Right ventricle myocardium superior (tissue), 1 donor: ENCODE measurements around the gene CIB4. TPM values are rescaled to one million over a fixed set of nuclear protein-coding genes. Genes with fewer than 3 reads are reported as not detected.
"Not testable (repeated sequence)": the region's sequence is repeated elsewhere in the genome, so short reads cannot be mapped to it uniquely, and the experiment has no call there.

Source experiments
- ATAC-seq: fragments of 200-7000 bp; cut with Tn5 transposase; one replicate; pipeline ENCODE4 v1.9.1; 2020; ENCODE audit warnings: mild to moderate bottlenecking; ENCODE audit not compliant: poor library complexity
- DNase-seq: peaks from one replicate; pipeline ENCODE4 v3.0.0-alpha.2; 2020
- intact Hi-C: fragments of 100-400 bp; cut with DNase I; formaldehyde crosslinking; loops from one replicate; pipeline ENCODE4 v1.11.2; 2022
- total RNA-seq: library from RNA; stranded (reverse); fragmentation: NEBNext Ultra II Directional; extraction: Animal tissue kit (Norgen Biotek cat#: 25700); gene quantifications from one replicate; pipeline ENCODE4 v1.2.1, GENCODE V29; 2021
- donor health status: DM: no; HTN: yes; CAD: no; lungs with severe emphysema.

Gene CIB4
- total RNA-seq, 1 donor from 2014 or later: not detected

GRCh38 chr2:26668856-26669750 lies 27.9 kb upstream of the CIB4 start:
- DNase-seq: no peak
- intact Hi-C loops: no loop called here
- ATAC-seq: no peak

DNA sequence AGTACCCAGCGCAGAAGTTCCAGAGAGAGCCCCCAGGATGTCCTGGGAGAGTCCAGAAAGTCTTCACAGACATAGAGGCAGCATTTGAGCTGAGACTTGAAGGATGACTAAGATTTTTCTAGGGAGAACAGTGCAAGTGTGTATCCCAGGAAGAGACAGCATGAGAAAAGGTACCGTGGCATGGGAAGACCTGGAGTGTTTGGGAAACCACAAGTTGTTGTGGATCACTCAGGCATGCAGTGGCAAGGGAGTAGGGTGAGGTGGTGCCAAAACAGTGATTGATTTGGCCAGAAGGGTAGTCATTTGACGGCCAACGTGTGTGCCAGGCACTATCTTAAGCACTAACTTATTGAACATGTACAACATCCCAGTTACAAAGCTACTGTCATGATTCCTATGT lies 26.9 kb upstream of the CIB4 start:
- no peak for ATAC-seq
- intact Hi-C loops: no loop called here
- no peak for DNase-seq

DNA sequence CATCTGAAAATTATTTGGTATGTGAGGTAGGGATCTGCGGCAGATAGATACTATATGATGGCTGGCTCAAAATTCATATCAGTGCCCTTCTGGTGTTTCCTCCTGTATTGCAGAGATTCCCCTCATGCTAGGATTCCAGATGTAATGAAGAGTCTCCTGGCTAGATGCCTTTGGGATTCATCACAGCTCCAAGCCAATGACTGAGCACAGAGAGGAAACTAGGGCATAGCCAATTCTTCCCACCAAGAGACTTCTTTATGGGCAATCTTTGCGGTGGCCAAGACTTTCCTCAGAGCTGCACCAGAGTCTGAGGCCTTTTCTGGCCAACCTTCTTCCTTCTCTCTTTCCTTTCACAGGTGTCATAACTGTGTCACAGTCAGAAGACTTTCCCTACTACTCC lies 25.5 kb upstream of the CIB4 start:
- no peak for DNase-seq
- intact Hi-C loops: no loop called here
- no peak for ATAC-seq

DNA sequence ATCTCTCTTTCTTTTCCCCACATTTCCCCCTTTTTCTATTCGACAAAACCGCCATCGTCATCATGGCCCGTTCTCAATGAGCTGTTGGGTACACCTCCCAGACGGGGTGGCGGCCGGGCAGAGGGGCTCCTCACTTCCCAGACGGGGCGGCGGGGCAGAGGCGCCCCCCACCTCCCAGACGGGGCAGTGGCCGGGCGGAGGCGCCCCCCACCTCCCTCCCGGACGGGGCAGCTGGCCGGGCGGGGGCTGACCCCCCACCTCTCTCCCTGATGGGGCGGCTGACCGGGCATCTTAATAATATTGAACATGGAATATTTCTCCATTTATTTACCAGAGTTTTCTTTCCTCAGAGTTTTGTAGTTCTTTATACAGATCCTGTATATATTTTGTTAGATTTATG lies 24.1 kb upstream of the CIB4 start:
- DNase-seq, ATAC-seq, intact Hi-C loops: not testable (repeated sequence)

DNA sequence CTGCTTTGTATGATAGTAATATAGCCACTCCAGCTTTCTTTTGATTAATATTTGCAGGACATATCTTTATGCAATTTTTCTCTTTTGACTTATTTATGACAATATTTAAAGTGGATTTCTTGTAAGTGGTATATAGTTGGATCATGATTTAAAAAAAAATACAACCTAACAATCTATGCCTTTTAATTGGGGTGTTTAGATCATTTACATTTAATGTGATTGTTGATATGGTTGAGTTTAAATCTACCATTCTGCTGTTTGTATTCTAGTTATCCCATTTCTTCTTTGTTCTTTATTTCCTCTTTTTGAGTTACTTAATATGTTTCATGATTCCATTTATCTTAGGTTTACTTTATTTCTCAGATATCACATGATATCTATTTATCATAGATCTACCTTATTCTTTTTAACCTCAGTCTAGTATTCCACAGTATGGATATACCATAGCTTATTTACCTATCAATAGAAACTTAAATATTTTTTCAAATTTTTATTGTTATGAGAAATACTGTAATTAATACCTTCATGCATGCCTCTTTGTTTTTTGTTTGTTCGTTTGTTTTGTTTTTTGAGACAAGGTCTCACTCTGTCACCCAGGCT lies 19.3 kb upstream of the CIB4 start:
- intact Hi-C loops: no loop called here
- ATAC-seq (no peak), DNase-seq (no peak)

GRCh38 chr2:26658691-26659346 lies 17.7 kb upstream of the CIB4 start:
- no peak for DNase-seq
- no peak for ATAC-seq
- intact Hi-C loops: no loop called here

DNA sequence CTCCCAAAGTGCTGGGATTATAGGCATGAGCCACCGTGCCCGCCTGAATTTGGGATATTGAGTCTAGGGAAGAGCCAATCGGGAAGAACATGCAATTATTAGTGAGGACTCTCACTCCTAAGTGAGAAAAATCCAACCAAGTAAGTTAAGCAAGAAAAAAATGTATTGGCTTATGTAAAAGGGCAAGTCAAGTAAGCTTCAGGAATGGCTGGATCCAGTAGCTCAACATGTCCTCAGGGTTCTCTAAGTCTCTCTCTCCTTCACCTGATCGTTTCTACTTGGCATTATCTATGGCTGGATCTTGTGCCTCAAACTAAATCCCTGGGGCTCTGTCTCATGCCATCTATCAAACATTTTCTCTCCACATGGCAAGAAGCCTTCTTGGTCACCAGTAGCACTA lies 16.1 kb upstream of the CIB4 start:
- intact Hi-C loops: no loop called here
- DNase-seq: no peak
- ATAC-seq: no peak

DNA sequence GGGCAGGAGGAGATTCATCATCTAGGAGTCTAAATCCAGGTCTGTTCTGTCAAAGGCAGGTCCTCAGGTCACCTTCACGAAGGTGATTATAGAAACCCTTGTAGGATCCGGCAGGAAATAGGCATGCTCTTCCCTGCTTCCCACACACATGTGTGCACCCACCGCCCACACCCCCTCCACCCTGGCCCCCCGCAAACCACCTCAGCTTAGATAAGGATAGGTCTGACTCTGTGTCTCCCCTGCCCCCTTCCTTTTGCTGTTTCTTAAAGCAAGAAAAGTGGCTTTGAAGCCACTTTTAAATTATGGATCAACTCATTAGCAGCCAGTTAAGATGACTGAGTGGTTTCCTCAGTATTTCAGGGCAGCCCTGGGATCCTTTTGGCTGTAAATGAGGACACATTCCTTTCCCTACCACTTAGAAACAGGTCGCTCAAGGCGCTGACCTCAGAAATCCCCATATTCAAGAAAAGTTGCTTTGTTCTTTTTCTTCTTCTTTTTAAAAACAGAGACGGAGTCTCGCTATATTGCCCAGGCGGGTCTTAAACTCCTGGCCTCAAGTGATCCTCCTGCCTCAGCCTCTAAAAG lies 14.5 kb upstream of the CIB4 start:
- intact Hi-C loops: no loop called here
- ATAC-seq (no peak), DNase-seq (no peak)

DNA sequence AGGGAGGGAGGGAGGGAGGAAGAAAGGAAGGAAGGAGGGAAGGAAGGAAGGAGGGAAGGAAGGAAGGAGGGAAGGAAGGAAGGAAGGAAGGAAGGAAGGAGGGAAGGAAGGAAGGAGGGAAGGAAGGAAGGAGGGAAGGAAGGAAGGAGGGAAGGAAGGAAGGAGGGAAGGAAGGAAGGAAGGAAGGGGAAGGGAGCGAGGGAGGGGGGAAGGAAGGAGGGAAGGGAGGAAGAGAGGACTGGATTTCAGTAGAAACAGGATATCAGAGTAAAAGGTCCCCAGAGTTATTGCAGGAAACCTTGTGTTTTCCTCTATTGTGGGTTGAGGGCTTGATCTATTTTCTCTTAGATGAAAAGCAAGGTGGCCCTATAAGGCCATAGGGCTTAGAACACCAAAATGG lies 14.0 kb upstream of the CIB4 start:
- ATAC-seq, intact Hi-C loops, DNase-seq: not testable (repeated sequence)

DNA sequence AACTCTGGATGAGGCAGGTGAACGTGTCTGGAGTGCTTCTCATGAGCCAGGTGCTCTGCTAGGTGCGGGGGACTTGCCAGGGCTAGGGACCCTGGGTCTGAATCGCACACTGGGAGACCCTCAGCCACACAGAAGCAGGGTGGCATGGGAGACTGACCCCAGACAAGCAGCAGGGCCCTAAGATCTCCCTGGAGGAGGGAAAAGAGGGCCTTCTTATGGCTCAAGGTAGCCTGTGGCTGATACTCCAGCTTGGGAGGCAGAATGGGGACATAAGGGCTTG lies 12.8 kb upstream of the CIB4 start:
- ATAC-seq (no peak), DNase-seq (no peak)
- intact Hi-C loops: no loop called here

DNA sequence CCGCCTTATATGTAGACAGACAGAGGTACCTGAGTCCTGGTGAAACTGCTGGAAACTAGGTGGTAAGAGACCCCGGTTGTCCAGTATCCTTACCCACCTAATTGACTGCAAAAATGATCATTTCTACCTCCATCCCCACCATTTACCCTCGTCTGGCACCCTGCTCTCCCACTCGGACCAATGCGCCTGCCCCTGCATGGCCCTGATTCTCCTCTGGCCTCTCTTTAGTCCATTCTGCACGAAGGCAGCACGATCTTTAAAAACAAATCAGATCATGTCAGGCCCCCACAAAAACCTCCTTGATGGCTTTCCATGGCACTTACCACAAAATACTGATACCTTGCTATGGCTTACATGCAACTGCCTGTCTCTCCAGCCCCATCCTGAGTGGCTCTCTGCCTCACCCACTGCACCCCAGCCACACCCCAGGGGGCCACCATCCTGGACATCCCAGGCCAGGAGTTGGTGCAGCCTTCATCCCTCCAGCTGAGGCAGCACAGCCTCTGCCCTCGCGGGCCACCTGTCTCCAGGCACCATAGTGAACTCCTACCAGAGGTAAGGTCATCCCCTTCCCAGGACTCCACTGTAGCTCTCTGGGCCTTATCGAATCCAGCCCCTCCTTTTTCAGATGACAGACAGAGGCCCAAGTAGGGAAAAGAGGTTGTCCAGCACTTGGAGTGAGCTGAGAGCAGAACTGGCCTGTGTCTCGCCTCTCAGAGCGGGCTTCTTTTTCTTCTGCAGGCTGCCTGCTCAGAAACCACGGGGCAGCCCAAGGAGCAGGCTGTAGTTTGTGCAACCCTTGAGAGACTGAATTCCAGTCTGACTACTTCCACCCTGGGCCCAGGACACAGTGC lies 12.3 kb upstream of the CIB4 start:
- DNase-seq: no peak
- ATAC-seq: no peak
- intact Hi-C loops: no loop called here

DNA sequence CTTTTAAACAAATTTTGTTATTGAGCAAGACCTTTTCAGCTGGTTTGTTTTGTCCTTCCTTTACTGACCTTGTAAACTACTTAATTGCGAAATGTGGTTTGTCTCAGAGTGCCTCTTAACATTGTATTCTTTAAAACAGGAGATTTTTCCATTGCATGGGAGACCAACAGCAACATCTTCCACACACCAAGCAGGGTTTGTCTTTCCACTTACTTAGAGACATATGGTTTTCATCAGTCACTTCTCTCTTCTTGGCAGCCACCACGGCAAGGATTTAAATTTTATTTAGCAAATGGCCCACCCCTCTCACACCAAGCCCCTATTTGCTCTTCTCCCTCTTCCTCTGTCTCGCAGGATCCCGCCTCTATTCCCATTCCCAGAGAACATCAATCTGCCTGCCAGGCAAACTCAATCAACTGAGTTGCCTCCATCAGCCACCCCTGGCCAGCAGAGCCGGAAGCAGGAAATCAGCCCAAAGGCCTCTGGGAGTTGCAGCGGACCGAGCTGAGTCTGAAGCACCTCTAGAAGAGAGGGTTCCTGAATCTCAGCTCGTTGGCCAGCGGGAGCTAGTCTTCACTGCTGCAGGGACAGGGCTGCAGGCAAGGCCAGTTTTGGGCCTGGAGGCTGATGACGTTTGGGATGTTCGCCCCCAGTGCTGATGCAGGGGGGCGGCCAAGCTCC lies 11.3 kb upstream of the CIB4 start:
- ATAC-seq (no peak), DNase-seq (no peak)
- intact Hi-C loops: no loop called here

DNA sequence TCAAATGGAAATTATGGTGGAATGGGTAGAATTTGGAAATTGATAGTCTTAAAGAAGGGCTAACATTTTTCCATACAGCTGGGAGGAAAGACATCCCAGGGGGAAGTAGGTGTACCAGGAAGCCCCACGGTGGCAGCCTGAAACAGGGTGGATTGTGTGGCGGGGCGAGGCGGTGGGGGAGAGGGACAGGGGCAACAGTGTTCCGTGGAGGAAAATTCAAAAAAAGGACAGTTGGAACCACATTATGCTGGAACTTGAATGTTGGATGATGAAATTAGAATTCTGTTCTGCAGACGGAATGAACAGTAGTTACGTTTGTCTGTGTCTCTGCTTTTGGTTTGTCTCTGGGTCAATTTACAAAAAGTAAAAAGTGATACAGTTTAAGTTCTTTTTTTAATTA lies 10.6 kb upstream of the CIB4 start:
- intact Hi-C loops: no loop called here
- ATAC-seq (no peak), DNase-seq (no peak)

DNA sequence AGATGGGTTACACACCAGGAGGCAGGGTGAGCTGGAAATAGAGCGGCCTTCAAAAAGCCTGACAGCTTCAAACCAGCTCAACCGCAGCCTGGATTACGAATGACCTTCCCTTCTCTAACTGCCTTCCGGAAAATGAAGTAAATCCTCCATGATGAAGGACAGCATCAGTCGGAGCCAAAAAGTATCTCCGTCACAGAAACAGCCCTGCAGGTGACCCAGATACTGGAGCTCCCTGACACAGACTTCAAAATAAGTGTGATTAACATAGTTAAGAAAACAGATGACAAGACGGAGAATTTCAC lies 10.3 kb upstream of the CIB4 start:
- ATAC-seq (no peak), DNase-seq (no peak)

GRCh38 chr2:26650713-26651469 lies 9.7 kb upstream of the CIB4 start:
- no peak for ATAC-seq
- DNase-seq: no peak
- intact Hi-C loops: no loop called here

More for the DNA sequence above, 10.3 kb upstream of the CIB4 start:
- intact Hi-C loops: no loop called here

- DNase-seq (no peak), ATAC-seq (no peak)
- intact Hi-C loops: no loop called here
Observed at GRCh38 chr2:26649992-26650712, 9.0 kb upstream of the CIB4 start.

DNA sequence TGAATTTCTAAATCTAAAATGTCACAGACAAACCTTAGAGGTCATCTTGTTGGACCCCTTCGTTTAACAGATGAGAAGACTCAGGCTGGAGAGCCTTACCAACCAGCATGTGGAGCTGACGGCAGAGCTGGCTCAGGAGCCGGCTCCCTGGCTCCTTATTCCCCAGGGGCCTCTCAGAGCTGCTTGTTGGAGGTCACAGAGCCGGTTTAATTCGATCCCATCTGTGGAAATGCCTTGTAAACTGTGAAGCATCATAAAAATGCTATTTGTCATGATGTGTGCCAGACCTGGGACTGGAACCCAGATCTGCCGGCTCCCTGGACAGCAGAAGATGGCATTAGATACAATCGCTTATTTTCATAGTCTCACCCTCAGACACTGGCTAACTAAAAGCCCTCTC lies 8.2 kb upstream of the CIB4 start:
- intact Hi-C loops: no loop called here
- no peak for ATAC-seq
- DNase-seq: no peak
